Measurements from ENCODE around the gene MAOB.

DNA sequence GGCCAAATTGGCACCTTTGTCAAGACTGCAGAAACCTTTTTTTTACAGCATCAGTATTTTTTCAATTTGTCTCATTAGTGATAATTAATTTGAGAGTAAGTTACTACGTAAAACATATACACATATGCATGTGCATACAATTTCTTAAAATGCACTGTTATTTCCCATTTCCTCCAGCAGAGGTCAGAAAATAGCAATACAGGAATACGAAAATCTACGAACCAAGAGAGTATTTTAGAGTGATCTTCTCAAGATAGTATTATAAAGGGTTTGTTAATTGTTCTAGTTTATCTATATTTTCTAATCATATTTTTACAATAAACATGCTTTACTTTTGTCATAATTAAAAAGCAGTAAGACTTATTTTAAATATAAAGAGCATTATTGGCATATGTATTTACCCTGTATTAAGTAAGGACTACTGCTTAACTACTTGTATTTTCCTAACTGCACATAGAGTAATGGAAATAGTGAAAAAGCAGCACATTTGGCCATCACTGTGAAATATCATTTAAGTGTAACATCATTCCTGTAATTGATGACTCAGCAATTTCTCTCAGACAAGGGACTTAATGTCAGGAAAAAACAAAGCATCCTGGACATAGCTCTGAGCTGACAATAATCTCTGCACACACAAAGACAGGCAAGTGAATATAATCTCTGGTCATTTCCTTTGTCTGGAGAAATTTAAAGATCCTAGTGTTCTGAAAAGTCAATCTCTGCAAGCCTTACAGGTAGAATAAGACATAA, 45.6 kb downstream of the MAOB start:
- TF ChIP-seq E2F4 (CRISPR knock-in tag; IDR thresholded peaks at IDR 0.05; ENCODE audit: borderline replicate concordance, low read depth) (no peak), ESRRA (CRISPR knock-in tag; IDR thresholded peaks at IDR 0.05; ENCODE audit: borderline replicate concordance) (no peak), CTCF (IDR thresholded peaks at IDR 0.05) (0 out of 2 replicates have a peak, but pooled peaks have one; percentile 21), ZNF121 (CRISPR knock-in tag; IDR thresholded peaks at IDR 0.05) (no peak), JUN (CRISPR knock-in tag; IDR thresholded peaks at IDR 0.05) (no peak), CREB1 (CRISPR knock-in tag; IDR thresholded peaks at IDR 0.05) (no peak), ZNF512 (CRISPR knock-in tag; IDR thresholded peaks at IDR 0.05; ENCODE audit: borderline replicate concordance) (no peak), ZNF317 (CRISPR knock-in tag; IDR thresholded peaks at IDR 0.05; ENCODE audit: borderline replicate concordance, low read depth) (no peak), CBFB (CRISPR knock-in tag; IDR thresholded peaks at IDR 0.05; ENCODE audit: low read depth) (no peak)
- TF ChIP-seq, protein P1, sequence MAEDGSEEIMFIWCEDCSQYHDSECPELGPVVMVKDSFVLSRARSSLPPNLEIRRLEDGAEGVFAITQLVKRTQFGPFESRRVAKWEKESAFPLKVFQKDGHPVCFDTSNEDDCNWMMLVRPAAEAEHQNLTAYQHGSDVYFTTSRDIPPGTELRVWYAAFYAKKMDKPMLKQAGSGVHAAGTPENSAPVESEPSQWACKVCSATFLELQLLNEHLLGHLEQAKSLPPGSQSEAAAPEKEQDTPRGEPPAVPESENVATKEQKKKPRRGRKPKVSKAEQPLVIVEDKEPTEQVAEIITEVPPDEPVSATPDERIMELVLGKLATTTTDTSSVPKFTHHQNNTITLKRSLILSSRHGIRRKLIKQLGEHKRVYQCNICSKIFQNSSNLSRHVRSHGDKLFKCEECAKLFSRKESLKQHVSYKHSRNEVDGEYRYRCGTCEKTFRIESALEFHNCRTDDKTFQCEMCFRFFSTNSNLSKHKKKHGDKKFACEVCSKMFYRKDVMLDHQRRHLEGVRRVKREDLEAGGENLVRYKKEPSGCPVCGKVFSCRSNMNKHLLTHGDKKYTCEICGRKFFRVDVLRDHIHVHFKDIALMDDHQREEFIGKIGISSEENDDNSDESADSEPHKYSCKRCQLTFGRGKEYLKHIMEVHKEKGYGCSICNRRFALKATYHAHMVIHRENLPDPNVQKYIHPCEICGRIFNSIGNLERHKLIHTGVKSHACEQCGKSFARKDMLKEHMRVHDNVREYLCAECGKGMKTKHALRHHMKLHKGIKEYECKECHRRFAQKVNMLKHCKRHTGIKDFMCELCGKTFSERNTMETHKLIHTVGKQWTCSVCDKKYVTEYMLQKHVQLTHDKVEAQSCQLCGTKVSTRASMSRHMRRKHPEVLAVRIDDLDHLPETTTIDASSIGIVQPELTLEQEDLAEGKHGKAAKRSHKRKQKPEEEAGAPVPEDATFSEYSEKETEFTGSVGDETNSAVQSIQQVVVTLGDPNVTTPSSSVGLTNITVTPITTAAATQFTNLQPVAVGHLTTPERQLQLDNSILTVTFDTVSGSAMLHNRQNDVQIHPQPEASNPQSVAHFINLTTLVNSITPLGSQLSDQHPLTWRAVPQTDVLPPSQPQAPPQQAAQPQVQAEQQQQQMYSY (CRISPR knock-in tag; IDR thresholded peaks at IDR 0.05): no peak
- TF ChIP-seq, protein P2, sequence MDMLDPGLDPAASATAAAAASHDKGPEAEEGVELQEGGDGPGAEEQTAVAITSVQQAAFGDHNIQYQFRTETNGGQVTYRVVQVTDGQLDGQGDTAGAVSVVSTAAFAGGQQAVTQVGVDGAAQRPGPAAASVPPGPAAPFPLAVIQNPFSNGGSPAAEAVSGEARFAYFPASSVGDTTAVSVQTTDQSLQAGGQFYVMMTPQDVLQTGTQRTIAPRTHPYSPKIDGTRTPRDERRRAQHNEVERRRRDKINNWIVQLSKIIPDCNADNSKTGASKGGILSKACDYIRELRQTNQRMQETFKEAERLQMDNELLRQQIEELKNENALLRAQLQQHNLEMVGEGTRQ (CRISPR knock-in tag; IDR thresholded peaks at IDR 0.05): no peak
- TF ChIP-seq, protein P3, sequence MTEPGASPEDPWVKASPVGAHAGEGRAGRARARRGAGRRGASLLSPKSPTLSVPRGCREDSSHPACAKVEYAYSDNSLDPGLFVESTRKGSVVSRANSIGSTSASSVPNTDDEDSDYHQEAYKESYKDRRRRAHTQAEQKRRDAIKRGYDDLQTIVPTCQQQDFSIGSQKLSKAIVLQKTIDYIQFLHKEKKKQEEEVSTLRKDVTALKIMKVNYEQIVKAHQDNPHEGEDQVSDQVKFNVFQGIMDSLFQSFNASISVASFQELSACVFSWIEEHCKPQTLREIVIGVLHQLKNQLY (CRISPR knock-in tag; IDR thresholded peaks at IDR 0.05): no peak
- TF ChIP-seq, protein P4, sequence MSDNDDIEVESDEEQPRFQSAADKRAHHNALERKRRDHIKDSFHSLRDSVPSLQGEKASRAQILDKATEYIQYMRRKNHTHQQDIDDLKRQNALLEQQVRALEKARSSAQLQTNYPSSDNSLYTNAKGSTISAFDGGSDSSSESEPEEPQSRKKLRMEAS (CRISPR knock-in tag; IDR thresholded peaks at IDR 0.05): no peak
